GM03348 (cell line): ENCODE results near the gene PPP3CB.

Experiments used
- DNase-seq: peaks from one replicate; pipeline ENCODE4 v3.0.0; 2012; ENCODE audit warnings: low spot score

Gene PPP3CB

DNA sequence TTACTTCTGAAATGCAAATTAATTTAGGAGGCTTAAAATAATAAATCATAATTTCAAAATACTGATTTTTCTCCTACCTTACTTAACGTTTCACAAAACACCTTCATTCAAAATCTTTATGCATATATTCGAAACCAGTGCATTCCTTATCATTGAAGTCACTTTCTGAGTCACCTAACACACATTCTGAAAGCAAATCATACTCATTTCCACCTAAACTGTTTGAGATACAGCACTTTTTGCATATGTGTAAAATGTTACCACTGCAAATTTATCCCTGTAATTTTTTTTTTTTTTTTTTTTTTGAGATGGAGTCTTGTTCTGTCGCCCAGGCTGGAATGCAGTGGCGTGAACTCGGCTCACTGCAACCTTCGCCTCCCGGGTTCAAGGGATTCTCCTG lies 15.7 kb downstream of the PPP3CB start:
- DNase-seq = peak; percentile 50

DNA sequence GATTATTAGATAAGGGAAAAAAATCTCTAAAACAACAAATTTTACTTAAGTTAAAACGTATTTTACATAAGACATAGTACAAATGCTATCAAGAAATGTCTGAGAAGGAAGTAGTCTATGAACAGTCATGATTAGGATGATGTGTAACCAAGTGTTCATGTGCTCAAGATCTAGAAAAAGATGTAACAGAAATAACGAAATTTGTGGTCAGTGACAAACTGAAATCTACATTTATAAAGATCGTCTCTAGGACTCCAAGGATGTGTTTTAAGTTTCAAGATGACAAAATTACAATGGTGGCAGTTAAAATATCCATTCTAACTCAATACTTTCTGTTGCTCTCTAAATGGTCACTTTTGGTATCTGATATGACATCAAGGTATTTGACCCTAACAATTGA lies 17.2 kb downstream of the PPP3CB start:
- DNase-seq = no peak

GRCh38 chr10:73471226-73471625 lies 24.6 kb downstream of the PPP3CB start:
- no peak for DNase-seq

DNA sequence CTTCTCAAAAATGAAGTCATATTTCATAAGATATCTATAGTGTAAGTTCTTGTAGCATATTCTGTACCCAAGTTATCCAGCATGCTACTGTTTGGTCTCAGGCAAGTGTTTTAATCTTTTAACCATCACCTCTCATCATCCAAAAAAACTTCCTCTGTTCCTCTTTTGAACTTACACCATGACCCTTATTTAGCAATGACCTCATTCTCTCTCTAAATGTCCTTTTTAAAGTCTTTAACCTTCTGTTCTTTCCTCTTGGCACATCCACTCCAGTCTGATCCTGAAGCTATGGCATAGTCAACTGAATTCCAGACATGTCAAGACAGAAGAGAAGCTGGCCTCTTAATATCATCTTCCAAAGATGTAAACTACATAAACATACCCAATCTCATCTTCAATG lies 26.2 kb downstream of the PPP3CB start:
- DNase-seq = no peak

DNA sequence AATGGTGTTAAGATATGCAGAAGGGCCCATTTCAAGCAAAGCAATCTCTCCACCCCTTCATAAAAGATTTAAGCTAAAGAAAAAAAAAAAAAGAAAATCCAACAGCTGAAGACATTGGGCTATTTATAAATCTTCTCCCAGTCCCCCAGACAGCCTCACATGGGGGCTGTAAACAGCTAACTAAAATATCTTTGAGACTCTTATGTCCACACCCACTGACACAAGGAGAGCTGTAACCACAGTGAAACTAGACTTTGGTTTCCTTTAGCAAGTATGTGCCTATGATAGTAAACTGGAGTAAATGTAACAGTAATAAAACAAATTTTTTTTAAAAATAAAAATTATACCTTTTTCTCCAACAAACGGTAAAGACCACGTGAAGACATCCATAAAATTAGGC lies 28.6 kb downstream of the PPP3CB start:
- no peak for DNase-seq

DNA sequence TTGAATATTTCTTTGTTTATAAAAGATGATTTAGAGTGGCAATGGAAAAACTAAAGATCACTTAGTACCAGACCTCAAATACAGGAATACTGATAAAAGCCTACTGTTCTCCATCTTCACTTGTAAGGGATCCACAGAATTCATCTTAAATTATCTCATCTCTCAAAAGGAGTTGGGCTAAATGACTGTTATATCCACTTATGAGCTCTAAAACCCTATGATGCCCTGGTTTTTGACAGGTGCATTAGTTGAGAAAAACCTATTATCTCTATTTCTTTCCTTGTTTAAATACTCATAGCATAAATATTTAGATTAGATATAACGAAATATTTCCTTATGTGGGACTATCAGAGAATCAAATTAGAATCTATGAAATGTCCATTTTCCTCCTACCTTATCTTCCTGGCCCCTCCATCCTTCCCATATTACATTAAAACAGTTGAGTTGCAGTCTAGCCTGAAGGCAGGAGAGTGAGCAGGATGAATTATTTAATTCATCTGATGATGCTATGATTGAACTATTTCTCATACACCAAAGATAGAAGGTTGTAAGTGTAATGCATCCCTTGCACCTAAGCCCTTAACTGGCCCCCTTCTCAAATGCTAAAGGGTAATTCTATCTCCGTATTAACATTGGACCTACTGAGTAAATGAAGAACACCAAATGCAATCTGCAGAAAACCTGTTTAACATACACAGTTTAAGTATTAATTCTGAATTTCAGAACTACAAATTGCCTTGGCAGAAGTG lies 29.7 kb downstream of the PPP3CB start:
- DNase-seq = no peak

GRCh38 chr10:73460897-73461296 lies 34.9 kb downstream of the PPP3CB start:
- DNase-seq = no peak

GRCh38 chr10:73459683-73460314 lies 36.0 kb downstream of the PPP3CB start:
- no peak for DNase-seq

- DNase-seq = peak; percentile 2
These were observed 39.5 kb downstream of the PPP3CB start for GRCh38 chr10:73456187-73456890.

- no peak for DNase-seq
These were observed 46.7 kb downstream of the PPP3CB start for GRCh38 chr10:73449113-73449512.

GRCh38 chr10:73448384-73448783 lies 47.4 kb downstream of the PPP3CB start:
- DNase-seq = no peak

- no peak for DNase-seq
These were observed 48.9 kb downstream of the PPP3CB start for GRCh38 chr10:73446926-73447325.

DNA sequence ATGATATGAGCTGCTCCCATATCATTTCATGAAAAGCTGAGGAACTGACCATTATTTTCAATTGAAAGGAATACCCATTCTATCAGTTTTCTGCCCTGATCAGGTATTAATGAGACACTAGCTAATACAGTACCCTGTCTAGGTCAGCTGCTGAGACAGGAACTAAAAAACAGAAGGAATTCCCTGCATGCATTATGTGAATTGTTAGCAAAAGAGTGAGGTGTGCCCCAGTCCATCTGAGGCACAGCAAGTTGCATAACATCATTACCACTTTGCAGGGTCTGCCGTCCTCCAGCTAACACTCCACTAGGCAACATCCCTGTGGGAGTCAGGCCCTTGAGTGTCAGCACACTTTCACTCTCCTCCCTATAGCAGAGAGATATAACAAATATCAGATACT lies 51.4 kb downstream of the PPP3CB start:
- no peak for DNase-seq

GRCh38 chr10:73439605-73440312 lies 56.1 kb downstream of the PPP3CB start:
- peak; percentile 74 for DNase-seq

GRCh38 chr10:73439055-73439454 lies 56.8 kb downstream of the PPP3CB start:
- peak; percentile 33 for DNase-seq

GRCh38 chr10:73433538-73433867 lies 62.3 kb downstream of the PPP3CB start, which contains the start of gene MSS51:
Gene MSS51 (minus strand): TSS chr10:73433561. CDS start chr10:73428284, 5,277 bp downstream.
- no peak for DNase-seq

DNA sequence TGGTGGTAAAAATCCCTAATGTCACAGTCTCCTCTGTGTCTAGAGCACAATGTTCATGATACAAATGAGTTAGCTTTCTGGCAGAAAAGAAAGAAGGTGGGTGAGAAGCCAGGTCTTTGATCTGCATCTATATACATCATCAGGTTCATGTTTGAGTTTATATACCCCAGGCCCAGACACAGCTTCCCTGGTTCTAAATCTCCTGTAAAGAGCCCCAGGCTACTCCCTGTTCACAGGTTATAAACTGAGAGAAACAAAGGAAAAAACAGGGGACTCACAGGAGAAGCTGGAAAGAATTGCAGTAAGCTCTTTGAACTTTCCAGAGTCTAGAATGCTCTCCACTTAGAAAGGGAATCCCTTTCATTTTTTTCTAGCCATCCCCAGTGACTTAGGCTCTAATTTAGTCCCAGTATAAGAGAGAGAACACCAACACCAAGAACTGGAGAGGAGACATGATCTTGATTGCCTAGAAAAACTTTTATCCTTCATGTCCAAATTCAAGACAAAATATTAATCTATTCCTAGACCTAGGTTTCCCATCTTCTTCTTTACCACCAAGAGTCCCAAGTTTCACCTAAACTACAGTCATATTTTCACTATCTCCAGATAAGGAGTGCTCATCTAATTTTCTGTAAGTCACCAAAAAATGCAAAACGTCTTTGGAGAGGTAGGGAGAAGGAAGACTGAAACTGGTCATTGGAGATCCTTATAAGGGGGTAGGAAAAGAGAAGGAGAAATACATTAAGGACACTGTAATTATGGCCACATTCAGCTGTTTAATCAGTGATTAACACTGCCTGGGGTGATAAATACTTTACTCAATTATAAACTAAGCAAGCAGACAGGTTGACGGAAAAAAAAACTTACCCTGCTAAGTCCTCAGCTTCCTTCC lies 62.9 kb downstream of the PPP3CB start:
- DNase-seq = no peak

- DNase-seq = no peak
These were observed 69.5 kb downstream of the PPP3CB start for GRCh38 chr10:73426318-73426717.

DNA sequence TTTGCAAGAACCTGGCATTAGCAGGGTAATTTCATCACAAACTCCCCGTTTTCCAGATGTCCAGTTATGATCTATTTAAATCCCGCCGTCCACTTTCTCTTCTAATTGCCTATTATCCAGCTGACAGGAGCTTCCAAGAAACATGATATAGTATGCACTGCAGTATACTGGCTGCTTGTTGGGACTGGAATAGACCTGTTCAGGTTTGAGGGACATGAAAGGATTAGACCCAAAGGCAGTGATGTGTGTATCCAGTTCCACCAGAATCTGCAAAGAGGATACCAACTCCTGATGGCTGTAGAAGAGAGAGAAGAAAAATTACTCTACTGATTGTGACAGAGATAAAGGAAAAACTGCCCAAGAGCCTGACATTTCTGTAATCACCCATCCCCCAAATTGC lies 71.3 kb downstream of the PPP3CB start:
- no peak for DNase-seq

DNA sequence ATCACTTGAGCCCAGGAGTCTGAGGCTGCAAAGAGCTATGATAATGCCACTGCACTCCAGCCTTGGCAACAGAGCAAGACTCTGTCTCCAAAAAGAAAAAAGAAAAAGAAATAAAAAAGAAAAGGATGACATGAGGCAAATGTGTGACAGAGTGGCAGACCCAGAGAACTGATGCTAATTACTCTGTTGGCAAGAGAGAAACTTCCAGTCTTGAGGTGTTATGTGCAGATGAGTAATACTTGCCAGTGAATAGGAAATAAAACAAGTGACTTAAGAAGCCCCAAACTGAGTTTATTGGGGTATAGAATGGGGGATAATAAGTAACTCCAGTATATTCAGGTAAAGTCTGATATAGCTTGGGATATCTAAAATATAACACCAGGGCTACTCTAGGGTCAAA lies 72.5 kb downstream of the PPP3CB start:
- DNase-seq = no peak

GRCh38 chr10:73416571-73416970 lies 79.3 kb downstream of the PPP3CB start:
- DNase-seq = no peak
